Body of pancreas (tissue), 4 donors: Measurements from ENCODE around the gene GABPA. TPM values are rescaled to one million over a fixed set of nuclear protein-coding genes. Genes with fewer than 3 reads are reported as not detected.

Source experiments
- ATAC-seq: fragments of 150-250 bp; one replicate; pipeline ENCODE4 v1.9.1; 2016
- DNase-seq, 4 donors: peaks; one replicate each; pipeline ENCODE4 v3.0.0-alpha.2; 2019
- H3K27ac ChIP-seq, 4 donors: fragments of 200-600 bp; sonication (generic); 1 replicate in 3 of 4; 2 replicates in 1 of 4; pipeline versions ENCODE4 v1.5.1 to v1.6.1; 2016 to 2019; ENCODE audit warnings: mild to moderate bottlenecking in 1 of 4, mixed read lengths in 1 of 4, moderate library complexity in 1 of 4
- H3K27me3 ChIP-seq, 2 donors: fragments of 200-600 bp; sonication (generic); one replicate each; pipeline ENCODE4 v1.6.0; 2016; ENCODE audit warnings: mild to moderate bottlenecking in 1 of 2
- H3K36me3 ChIP-seq, 2 donors: fragments of 200-600 bp; sonication (generic); replicated peaks in 1 of 2; 2 replicates each; pipeline ENCODE4 v1.5.1; 2016; ENCODE audit warnings: low read depth in 2 of 2; ENCODE audit not compliant: insufficient read depth in 1 of 2
- H3K4me1 ChIP-seq: fragments of 200-600 bp; sonication (generic); one replicate; pipeline ENCODE4 v1.6.0; 2016
- H3K4me3 ChIP-seq, 2 donors: fragments of 200-600 bp; sonication (generic); 1 replicate in 1 of 2; 2 replicates in 1 of 2; pipeline ENCODE4 v1.5.1; 2016 to 2019
- H3K9me3 ChIP-seq, 3 donors: fragments of 200-600 bp; sonication (generic); 1 replicate in 2 of 3; 2 replicates in 1 of 3; pipeline ENCODE4 v1.5.1; 2016
- CTCF ChIP-seq, 7 experiments: fragments of 450-650 bp in 4 of 7; fragments of 200-600 bp in 3 of 7; sonication (generic) in 3 of 7; IDR thresholded peaks; one replicate each; pipeline ENCODE4 v1.5.1; 2016 to 2019; ENCODE audit warnings: antibody characterized with exemption in 7 of 7
- POLR2A ChIP-seq, 3 donors: fragments of 450-650 bp; IDR thresholded peaks; one replicate each; pipeline ENCODE4 v1.6.1; 2016; ENCODE audit warnings: antibody characterized with exemption in 3 of 3, mild to moderate bottlenecking in 2 of 3
- WGBS, 2 donors: methylation state at CpG; one replicate each; pipeline ENCODE4 v1.1.5; 2017; 5-methylcytosine and 5-hydroxymethylcytosine counted together
- intact Hi-C: fragments of 100-400 bp; cut with DNase I; formaldehyde crosslinking; loops from one replicate; pipeline ENCODE4 v1.15.1; 2023
- total RNA-seq, 2 donors: library from RNA; depleted of rRNA; stranded (reverse); fragments of >200 nt; gene quantifications; one replicate each; pipeline ENCODE4 v1.1.0, GENCODE V29; 2016

GABPA gene
- total RNA-seq, 2 donors from 2014 or later: 8.9 to 11.2 TPM

DNA sequence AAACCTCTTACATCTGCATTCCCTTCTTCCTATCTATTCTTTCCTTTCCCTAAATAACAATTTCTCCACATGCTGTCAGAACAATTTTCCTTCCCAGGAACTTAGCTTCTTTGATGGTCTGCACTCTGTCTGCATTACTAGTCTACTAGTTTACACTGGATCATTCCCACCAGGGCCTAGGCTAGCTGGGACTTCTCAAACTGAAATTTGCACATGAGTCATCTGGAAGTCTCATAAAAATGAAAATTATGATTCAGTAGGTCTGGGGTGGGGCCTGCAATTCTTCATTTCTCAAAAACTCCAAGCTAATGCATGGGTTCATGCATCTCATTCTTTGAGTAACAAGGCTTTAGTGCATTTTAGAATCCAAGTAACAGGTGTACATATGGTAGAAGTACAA, 74.2 kb downstream of the GABPA start:
- Histone ChIP-seq H3K27me3 (no peaks in the 10 kb centered on the region), H3K9me3 (no peaks in the 10 kb centered on the region), H3K4me3 (no peak overlapping the region), H3K36me3 (no peaks in the 10 kb centered on the region), H3K4me1 (no peaks in the 10 kb centered on the region), H3K27ac (no peak overlapping the region)
- DNase-seq (no peak), ATAC-seq (no peak)
- TF ChIP-seq POLR2A (IDR thresholded peaks at IDR 0.05): no peak
- TF ChIP-seq CTCF (IDR thresholded peaks at IDR 0.05): no peak
- intact Hi-C loops: no loop called here

- no peaks in the 10 kb centered on the region for H3K9me3 ChIP-seq
- intact Hi-C loops: no loop called here
- TF ChIP-seq POLR2A (IDR thresholded peaks at IDR 0.05) (no peak), CTCF (IDR thresholded peaks at IDR 0.05) (no peak)
- no peaks in the 10 kb centered on the region for H3K27me3 ChIP-seq
- 68 to 79% methylated on average over 1 of the region's 1 CpG for WGBS, 2 donors
- no peak for ATAC-seq
- H3K27ac ChIP-seq: no peak overlapping the region
- H3K4me3 ChIP-seq: no peak overlapping the region
- H3K4me1 ChIP-seq: no peaks in the 10 kb centered on the region
- no peak for DNase-seq
- H3K36me3 ChIP-seq: no peaks in the 10 kb centered on the region
Observed at GRCh38 chr21:25811186-25811585, 76.4 kb downstream of the GABPA start.

GRCh38 chr21:25813917-25814316, 79.1 kb downstream of the GABPA start:
- no peak for DNase-seq

DNA sequence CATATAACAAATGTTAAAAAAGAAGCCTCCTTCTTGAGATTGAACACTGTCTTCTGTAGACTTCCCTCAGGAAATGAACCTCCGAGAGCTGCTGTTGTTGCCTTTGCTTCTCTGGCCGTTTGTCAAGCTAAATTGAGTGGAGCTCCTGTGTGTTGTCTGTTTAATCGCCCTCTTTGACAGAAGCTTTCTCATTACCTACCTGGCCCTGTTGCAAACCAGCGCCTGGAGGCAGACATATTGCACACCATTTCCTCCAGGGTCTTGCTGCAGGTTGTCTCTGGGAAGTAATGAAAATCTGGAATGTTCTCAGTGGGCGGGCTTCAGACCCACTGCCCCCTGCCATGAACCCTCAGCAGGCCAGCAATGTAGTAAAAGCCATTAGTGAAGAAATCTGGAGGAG, 83.3 kb downstream of the GABPA start:
- no peaks in the 10 kb centered on the region for H3K4me1 ChIP-seq
- no peak for ATAC-seq
- WGBS, 2 donors: 62 to 65% methylated on average over 5 of the region's 5 CpGs
- DNase-seq: no peak
- intact Hi-C loops: no loop called here
- no peaks in the 10 kb centered on the region for H3K27me3 ChIP-seq
- H3K27ac ChIP-seq: no peak overlapping the region
- TF ChIP-seq POLR2A (IDR thresholded peaks at IDR 0.05): no peak
- TF ChIP-seq CTCF (IDR thresholded peaks at IDR 0.05): no peak
- H3K4me3 ChIP-seq: no peak overlapping the region
- no peaks in the 10 kb centered on the region for H3K9me3 ChIP-seq
- H3K36me3 ChIP-seq: no peaks in the 10 kb centered on the region

More at GRCh38 chr21:25813917-25814316, 79.1 kb downstream of the GABPA start:
- H3K27me3 ChIP-seq: no peaks in the 10 kb centered on the region
- TF ChIP-seq POLR2A (IDR thresholded peaks at IDR 0.05) (no peak), CTCF (IDR thresholded peaks at IDR 0.05) (no peak)
- ATAC-seq: no peak
- H3K36me3 ChIP-seq: no peaks in the 10 kb centered on the region
- WGBS, 2 donors: 91 to 100% methylated on average over 1 of the region's 1 CpG
- H3K27ac ChIP-seq: no peak overlapping the region
- H3K4me3 ChIP-seq: no peak overlapping the region
- intact Hi-C loops: no loop called here
- H3K9me3 ChIP-seq: no peaks in the 10 kb centered on the region
- no peaks in the 10 kb centered on the region for H3K4me1 ChIP-seq

DNA sequence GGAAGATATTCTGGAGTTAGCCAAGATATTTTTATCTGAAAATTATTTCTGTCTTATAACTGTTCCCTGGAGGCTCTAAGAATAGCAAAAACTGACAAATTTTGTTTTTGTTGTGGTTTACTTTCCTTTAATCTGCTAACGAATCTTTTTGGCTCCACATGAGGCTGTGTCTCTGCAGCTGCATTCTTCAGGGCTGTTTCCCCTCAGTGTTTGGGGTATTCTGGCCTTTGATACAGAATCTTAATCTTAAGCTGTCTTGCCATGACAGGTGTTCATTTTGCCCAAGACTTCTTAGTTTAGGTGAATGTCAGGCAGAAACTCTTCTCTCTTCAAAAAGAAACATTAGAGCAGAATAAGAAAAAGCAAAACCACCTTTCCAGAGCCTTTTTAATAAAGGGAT, 83.8 kb downstream of the GABPA start:
- no peak for DNase-seq
- intact Hi-C loops: no loop called here
- TF ChIP-seq CTCF (IDR thresholded peaks at IDR 0.05) (no peak), POLR2A (IDR thresholded peaks at IDR 0.05) (no peak)
- Histone ChIP-seq H3K4me3 (no peak overlapping the region), H3K27ac (no peak overlapping the region), H3K9me3 (no peaks in the 10 kb centered on the region), H3K27me3 (no peaks in the 10 kb centered on the region), H3K4me1 (no peaks in the 10 kb centered on the region), H3K36me3 (no peaks in the 10 kb centered on the region)
- ATAC-seq: no peak
- WGBS, 2 donors: 41% methylated on average over 1 of the region's 1 CpG

Other genes starting within 250 kb of the GABPA start
- 1 to 10 TPM; 4.4 to 6.3 TPM for gene MRPL39, start 127.5 kb upstream of the GABPA start, total RNA-seq
- gene JAM2, start 95.7 kb upstream of the GABPA start, total RNA-seq: 1 to 10 TPM in 1 of 2 donors, under 1 TPM in 1; 0.33 to 3.4 TPM
- gene ATP5PF, start 68 bp upstream of the GABPA start, total RNA-seq: 10 to 100 TPM; 20.4 to 37.6 TPM